Stimulated activated CD8-positive, alpha-beta memory T cell treated with anti-CD3 and anti-CD28 coated beads, Interleukin-15, amount 100 ng/mL, for 4 hours (primary cell): ENCODE data around the gene DEFB132.

Source experiments
- DNase-seq, 2 donors: peaks; one replicate each; pipeline ENCODE4 v3.0.0-alpha.2; 2020; ENCODE audit warnings: low read depth in 2 of 2

The DEFB132 gene

DNA sequence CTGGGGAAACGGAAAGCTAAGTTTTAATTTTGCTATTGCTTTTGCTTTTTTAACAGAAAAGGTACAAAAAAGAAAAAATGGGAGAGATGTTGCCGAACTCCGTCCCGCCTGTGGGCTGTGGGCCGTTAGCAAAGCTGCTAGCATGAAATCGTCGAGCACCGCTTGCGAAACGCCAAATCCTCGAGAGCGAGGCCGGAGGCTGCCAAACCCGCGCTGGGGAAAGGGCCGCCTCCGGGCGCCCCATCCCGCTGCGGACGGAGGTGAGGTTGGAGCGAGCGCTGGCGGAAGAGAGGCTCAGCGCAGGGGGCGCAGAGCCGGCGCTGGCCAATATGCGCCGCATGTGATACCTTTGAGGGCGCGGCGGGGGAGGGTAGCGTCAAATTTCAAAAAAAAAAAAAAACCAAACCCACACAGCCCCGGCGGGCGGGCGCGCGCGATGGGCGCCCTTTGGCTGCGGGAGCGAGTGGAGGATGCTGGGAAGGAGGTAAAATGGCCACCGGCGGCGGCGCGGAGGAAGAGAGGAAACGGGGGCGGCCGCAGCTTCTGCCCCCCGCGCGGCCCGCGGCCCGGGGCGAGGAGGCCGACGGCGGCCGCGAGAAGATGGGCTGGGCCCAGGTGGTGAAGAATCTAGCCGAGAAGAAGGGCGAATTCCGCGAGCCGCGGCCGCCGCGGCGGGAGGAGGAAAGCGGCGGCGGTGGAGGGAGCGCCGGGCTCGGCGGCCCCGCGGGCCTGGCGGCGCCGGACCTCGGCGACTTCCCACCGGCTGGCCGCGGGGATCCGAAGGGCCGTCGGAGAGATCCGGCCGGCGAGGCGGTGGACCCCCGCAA, 39.8 kb downstream of the DEFB132 start, which contains the start of gene ZCCHC3:
ZCCHC3 (plus strand) TSS at position 473 of the 827 bp plus-strand sequence; CDS start at position 490, 17 bp downstream.
- DNase-seq: peak; percentile 64 to 69

DNA sequence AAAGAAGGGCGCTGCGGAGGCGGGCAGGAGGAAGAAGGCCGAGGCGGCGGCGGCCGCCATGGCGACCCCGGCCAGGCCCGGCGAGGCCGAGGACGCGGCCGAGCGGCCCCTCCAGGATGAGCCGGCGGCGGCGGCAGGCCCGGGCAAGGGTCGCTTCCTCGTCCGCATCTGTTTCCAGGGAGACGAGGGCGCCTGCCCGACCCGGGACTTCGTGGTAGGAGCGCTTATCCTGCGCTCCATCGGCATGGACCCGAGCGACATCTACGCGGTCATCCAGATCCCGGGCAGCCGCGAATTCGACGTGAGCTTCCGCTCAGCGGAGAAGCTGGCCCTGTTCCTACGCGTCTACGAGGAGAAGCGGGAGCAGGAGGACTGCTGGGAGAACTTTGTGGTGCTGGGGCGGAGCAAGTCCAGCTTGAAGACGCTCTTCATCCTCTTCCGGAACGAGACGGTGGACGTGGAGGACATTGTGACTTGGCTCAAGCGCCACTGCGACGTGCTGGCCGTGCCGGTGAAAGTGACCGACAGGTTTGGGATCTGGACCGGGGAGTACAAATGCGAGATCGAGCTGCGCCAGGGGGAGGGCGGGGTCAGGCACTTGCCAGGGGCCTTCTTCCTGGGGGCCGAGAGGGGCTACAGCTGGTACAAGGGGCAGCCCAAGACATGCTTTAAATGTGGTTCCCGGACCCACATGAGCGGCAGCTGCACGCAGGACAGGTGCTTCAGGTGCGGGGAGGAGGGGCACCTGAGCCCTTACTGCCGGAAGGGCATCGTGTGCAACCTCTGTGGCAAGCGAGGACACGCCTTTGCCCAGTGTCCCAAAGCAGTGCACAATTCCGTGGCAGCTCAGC, 40.6 kb downstream of the DEFB132 start:
- peak in 1 of 2 donors; percentile 10 for DNase-seq

DNA sequence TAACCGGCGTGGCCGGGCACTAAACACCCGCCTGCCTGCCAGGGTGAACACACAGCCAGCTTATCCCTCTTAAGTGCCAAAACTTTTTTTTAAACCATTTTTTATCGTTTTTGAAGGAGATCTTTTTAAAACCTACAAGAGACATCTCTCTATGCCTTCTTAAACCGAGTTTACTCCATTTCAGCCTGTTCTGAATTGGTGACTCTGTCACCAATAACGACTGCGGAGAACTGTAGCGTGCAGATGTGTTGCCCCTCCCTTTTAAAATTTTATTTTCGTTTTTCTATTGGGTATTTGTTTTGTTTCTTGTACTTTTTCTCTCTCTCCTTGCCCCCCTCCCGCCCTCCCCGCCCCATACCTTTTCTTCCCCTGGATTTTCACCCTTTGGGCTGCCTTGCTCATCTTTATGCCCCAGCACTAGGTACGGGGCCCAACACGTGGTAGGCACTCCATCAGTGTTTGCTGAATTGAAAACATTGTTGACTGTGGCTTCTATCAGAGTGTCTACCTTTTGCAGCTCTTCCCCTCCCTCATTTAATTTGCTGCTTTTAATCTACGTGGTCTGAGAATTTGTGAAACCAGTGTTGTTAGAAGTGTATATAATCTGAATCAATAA, 41.4 kb downstream of the DEFB132 start:
- no peak for DNase-seq

DNA sequence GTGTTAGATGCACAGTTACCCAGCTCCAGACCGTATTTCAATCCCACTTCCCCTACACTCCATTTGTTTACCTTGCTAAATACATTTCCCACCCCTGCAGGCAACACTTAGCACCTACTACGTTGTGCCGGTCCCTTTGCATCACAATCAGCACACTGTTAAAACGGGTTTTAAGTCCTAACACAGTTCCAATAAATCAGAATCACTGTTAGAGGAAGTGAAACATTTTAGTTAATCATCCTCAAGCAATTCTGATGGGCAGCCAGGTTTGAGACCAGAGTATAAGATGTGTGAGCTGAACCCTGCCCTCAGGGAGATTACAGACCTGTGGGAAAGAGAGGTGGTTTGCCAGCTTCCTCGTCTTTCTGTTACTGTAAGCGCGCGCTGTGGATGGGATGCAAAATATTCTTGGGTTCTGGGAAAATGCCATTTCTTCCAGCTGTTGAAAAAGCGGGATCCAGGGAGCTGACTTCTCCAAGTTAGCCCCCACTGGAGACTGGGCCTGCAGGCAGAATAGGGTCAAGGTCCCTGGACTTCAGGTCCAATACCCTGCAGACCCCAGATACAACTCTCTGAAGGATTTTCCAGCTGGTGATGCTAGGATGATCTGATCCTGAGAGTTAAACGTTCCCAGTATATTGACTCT, 42.9 kb downstream of the DEFB132 start:
- DNase-seq: no peak

DNA sequence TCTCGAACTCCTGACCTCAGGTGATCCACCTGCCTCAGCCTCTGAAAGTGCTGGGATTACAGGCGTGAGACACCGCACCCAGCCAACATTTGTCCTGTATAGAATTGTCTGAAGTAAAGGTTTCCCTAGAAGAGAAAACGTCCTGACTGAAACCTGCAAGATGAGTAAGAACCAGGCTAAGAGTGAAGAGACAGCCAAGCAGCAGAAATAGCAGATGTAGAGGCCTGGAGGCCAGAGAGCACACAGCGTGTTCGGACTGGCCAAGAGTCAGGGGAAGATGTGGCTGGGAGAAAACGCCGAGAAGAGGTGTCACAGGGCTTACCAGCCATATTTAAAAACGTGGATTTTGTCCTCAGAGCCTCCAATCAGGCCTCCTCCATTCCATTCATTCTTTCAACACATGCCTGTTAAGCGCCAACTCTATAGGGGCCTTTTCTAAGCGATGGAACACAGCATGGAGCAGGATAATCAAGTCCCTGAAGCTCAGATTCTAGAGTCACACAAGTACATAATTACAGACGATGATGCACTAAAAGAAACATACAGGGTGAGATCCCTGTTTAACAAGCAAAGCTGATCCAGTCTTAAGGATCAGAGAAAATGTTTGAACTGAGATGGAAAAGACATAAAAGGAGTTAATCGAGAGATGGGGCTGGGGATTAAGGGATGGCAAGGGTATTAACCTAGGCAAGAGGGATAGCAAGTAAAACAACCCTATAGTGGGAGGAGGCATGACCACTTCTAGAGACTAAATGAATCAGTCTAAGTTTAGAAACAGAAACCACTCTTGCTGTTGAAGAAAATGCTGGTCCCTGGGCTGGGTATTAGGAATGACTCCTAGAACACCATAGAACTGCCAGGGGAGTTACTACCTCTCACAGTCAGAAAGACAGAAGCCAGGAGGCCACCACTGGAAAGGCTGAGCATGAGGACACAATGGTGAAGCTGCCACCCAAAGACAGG, 44.6 kb downstream of the DEFB132 start:
- DNase-seq: no peak

DNA sequence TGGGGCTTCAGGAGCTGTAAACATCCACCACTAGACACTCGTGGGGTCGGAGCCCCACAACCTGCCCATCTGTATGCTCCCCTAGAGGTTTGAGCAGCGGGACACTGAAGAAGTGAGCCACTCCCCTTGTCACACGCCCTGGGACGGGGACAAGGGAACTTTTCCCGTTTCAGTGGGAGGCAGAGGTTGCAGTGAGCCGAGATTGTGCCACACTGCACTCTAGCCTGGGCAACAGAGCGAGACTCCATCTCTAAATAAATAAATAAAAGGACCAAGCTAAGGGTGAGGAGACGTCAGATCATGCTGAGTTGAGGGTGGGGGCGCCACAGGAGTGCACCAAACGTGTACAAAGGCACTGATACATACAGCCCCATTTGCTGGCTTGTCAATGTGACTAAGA, 48.2 kb downstream of the DEFB132 start:
- no peak for DNase-seq

DNA sequence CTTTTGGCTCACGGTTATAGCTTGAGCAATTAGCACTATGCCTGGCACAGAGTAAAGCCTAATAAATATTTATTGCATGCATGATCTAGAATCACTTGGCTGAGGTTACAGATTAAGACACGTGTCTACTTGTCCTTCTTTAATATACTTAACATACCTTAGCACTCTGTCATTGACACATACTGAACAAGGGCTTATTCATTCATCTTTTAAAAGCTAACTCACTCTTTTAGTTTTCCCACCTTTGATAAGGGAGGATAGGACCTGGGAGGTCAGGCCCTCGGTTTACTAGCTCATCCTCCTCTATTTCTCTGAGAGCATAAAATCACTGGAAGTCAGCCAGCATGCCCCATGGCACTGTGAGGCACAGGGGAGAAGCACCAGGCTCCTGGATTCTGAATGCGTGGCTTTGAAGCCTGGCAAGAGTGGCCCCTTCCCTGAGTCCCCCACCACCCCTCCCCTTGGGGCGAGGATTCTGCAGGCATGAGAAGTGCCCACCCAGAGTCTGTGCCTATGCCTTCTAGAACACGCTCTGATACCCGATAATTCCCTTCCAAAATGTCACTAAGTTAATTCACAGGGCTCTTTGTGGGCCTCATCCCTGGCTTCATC, 51.0 kb downstream of the DEFB132 start:
- DNase-seq: no peak

DNA sequence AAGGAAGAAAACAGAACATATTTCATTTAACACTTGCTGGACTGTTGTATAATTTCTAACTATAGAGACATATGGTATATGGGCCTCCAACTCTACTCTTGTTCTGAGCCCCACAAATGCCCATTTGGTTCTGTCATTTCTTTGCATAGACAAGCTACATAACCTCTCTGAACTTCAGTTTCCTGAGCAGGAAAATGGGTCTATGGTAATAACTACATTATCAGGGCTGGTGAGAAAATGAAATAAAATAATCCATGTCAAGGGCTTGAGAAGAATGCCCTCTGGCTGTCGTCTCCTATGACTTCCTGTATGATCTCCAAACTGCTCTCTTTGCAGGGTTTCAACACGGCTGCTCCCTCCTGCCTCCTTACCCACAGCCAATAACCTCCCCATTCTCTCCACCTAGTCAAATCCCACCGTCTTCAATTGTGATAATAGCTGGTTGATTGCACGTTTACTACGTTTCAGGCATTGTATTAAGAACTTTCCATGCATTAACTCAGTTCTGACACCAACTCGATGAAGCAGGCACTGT, 51.8 kb downstream of the DEFB132 start:
- no peak for DNase-seq

DNA sequence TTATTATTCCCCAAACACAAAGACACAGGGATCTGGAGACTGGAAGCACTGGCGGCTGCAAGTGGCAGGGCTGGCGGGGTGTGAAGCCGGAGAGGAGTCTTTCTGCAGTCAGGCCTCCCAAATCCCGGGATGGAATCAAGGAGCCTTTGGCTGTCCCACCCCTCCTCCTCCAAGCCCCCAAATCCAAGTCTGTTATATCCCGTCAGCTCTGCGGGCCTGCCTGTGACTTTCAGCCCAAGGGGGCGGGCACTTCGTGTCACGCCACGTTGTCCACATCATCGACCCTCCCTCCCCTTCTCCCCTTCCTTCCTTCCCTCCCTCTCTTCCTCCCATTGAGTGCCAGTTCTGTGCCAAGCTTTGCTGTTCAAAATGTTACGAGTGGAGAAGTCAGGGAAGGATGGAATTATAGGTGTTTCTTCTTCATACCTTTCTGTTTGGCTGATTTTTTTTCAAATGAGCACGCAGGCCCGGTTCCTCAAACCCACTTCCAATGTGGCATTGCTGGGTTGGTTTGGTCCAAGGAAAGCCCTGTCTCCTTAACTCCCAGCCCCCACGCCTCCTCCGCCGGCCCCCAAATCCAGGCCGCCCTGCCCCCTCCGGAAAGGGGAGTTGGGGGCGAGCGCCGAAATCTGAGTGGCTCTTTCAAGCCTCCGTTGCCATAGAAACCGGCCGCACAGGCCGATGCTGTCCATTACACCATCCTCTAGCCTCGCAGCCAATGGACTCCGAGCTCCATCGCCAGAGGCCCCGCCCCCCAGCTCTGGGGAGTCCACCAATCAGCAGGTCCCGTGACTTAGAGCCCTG, 52.5 kb downstream of the DEFB132 start:
- DNase-seq: peak; percentile 58 to 64

DNA sequence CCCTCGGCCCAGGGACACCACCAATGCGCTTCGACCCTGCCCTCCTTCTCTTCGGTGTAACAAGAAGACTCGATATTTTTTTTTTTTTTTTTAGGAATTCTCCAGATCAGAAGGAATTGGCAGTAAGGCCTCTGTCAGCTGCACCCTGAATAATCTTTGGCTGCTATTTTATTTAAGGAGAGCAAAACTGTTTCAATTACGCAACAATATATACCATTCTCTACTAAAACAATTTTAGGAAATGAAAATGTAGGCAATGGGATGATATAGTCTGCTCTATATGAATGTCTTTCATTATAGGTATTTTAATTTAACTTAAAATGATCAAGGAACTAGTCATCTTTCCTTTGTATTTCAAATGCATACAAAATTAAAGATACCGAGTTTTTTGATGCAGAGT, 53.1 kb downstream of the DEFB132 start:
- DNase-seq: no peak
